Retinal pigment epithelial cell (primary cell): ENCODE measurements around the gene CHTOP.

Experiments used
- DNase-seq: peaks from one replicate; pipeline ENCODE4 v3.0.0-alpha.2; 2010; ENCODE audit warnings: low read depth
- H3K4me3 ChIP-seq: 2 replicates; pipeline ENCODE4 v1.5.1; 2011; ENCODE audit warnings: mild to moderate bottlenecking, low read length, control low read depth, moderate library complexity
- TF ChIP-seq, protein P1 (sequence below): conservative IDR thresholded peaks from 2 replicates; pipeline ENCODE4 v1.5.1; 2011; ENCODE audit warnings: low read depth, low read length, control low read depth, inconsistent platforms

CHTOP gene

DNA sequence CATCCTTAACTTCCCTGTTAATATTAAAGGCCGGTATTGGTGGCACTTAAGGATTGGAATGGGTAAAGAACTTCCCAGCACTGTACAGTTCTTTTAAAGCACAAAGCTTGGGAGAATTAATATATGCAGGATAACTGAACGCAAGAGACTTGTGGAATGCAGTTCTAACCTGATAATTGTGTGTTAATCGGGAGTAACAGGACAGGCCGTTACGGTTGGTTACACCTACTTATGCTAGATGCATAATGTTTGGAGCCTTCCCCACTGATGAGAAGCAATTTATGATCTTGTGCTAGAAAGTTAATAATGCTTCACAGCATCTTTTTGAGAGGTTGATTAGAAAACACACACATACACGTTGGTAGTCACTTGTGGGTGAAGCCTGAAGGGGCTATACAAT lies 7.0 kb downstream of the CHTOP start:
- DNase-seq: no peak
- no peak overlapping the region for H3K4me3 ChIP-seq
- TF ChIP-seq, protein P1, sequence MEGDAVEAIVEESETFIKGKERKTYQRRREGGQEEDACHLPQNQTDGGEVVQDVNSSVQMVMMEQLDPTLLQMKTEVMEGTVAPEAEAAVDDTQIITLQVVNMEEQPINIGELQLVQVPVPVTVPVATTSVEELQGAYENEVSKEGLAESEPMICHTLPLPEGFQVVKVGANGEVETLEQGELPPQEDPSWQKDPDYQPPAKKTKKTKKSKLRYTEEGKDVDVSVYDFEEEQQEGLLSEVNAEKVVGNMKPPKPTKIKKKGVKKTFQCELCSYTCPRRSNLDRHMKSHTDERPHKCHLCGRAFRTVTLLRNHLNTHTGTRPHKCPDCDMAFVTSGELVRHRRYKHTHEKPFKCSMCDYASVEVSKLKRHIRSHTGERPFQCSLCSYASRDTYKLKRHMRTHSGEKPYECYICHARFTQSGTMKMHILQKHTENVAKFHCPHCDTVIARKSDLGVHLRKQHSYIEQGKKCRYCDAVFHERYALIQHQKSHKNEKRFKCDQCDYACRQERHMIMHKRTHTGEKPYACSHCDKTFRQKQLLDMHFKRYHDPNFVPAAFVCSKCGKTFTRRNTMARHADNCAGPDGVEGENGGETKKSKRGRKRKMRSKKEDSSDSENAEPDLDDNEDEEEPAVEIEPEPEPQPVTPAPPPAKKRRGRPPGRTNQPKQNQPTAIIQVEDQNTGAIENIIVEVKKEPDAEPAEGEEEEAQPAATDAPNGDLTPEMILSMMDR: no peak

DNA sequence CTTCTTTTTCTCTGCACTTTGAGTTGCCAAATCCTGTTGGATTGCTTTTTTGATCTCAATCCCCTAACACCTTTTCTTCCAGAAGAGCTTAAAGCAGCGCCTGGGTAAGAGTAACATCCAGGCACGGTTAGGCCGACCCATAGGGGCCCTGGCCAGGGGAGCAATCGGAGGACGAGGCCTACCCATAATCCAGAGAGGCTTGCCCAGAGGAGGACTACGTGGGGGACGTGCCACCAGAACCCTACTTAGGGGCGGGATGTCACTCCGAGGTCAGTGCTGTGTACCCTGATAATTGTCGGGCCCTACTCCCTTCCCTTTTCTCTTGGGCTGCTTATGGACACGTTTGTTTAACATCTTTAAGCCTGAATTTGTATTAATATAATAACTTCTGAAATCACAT lies 8.3 kb downstream of the CHTOP start:
- DNase-seq: no peak
- no peak overlapping the region for H3K4me3 ChIP-seq
- TF ChIP-seq, protein P1: no peak

DNA sequence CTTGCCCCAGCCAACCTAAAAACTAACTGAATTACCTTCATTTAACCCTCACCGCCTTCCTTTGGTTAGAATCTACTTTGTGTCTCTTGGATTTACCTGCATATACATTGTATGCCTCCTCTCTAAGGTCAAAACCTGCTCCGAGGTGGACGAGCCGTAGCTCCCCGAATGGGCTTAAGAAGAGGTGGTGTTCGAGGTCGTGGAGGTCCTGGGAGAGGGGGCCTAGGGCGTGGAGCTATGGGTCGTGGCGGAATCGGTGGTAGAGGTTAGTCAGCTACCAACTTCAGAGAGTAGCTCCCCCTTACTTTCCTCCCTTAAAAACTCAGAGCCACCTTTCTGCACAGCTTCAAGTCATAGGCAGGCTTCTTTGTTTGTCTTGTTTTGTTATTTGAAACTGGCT lies 9.2 kb downstream of the CHTOP start:
- no peak for DNase-seq
- TF ChIP-seq, protein P1: no peak

DNA sequence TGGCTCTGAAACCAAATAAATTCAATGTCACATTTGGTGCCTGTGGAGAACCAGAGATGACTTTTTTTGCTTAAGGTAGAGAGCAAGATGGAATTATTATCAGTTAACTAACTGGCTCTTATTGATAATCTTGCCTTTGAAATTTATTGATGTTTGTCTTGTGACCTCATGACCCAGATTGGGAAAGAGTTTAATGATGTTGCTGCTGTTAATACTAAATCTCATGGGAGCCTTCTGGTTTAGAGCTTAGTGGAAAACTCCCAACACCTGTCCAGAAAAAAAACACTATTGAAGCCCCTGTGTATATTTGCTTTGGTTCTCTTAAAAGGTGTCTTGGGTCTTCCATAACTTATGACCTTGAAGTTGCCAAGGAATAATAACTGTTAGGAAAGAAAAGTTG lies 9.9 kb downstream of the CHTOP start:
- H3K4me3 ChIP-seq: no peak overlapping the region
- no peak for DNase-seq
- TF ChIP-seq, protein P1: no peak

More for the DNA sequence above, 9.2 kb downstream of the CHTOP start:
- H3K4me3 ChIP-seq: no peak overlapping the region

DNA sequence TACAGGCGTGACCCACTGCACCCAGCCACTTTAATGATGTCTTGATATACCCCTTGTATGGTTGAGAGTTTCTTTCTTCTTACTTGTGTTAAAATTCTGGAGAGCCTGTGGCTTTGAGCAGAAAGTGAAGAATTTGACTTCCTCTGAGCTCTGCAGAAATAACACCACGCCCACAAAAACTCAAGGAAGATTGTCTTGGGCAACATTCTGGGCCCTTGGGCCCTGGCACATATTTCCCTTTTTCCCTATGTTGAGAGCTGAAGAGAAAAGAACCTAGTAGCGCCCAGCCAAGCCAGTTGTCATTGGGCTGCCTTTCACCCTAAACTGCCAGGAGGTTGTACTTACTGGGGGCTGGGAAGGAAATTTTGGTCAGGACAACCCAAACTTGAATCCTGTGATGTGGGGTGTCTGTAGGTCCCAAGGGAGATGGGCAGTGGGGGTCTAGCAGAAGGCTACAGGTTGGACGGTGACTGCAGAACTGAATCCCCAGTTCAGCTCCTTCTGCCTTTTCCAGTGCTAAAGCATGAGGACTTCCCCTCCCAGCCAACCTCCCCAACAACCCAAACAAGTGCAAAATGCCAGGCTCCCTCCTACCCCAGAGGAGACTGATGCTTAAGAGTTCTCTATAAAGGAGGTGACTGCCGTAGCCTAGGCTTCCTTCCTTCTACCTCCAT lies 12.9 kb downstream of the CHTOP start:
- H3K4me3 ChIP-seq: no peak overlapping the region
- DNase-seq: no peak
- TF ChIP-seq, protein P1: no peak

DNA sequence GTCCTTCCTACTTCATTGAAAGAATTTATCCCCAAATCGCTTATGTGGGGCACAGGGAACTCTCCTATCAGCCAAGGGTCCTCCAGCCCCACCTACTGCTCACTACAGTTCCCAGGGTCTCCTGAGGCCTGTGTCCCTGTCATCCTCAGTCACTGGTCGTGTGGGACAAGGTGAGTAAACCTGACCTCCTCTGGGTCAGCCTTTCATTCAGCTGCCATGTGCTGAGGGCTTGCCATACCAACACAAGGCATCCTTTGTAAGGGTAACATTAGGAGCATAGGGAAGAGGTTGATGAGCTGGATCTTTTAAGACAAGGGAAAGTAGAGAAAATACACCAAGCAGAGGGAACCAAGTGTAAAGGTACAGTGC lies 13.5 kb downstream of the CHTOP start:
- TF ChIP-seq, protein P1: peak; percentile 12
- H3K4me3 ChIP-seq: no peak overlapping the region
- no peak for DNase-seq

DNA sequence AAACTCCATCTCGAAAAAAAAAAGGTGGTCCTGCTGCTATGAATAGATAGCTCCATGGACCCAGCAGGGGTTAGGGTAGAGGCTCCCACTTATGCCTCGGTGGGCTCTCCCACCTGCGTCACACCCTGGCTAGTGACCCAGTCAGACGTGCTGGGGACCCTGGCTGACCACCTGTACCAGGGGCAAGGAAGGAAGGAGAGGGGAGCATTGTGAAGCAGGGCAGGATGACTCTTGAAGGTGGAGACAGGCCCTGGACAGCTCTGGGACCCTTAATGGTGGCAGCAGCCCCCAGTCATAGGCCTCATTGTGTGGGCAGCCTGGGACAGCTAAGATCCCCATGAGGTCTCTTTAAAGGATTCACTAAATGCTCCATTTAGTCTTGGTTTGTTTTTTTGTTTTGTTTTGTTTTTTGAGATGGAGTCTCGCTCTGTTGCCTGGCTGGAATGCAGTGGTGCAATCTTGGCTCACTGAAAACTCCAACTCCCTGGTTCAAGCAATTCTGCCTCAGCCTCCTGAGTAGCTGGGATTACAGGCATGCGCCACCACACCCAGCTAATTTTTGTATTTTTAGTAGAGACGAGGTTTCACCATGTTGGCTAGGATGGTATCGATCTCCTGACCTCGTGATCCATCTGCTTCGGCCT lies 14.3 kb downstream of the CHTOP start:
- H3K4me3 ChIP-seq: no peak overlapping the region
- TF ChIP-seq, protein P1: no peak
- no peak for DNase-seq
